HL-60 (cell line): ENCODE results near the gene PFN4.

ENCODE experiments used
- DNase-seq, 2 experiments: peaks; one replicate each; pipeline ENCODE4 v3.0.0-alpha.2; 2010 to 2020; ENCODE audit warnings: low read depth in 1 of 2, low spot score in 1 of 2
- H3K27ac ChIP-seq: fragments of 250-450 bp; sonication (Bioruptor Pico); replicated peaks from 2 replicates; pipeline ENCODE4 v1.5.1; 2020; ENCODE audit warnings: mild to moderate bottlenecking, moderate library complexity
- H3K27me3 ChIP-seq: fragments of 250-450 bp; sonication (Bioruptor Pico); 2 replicates; pipeline ENCODE4 v1.5.1; 2021; ENCODE audit warnings: mild to moderate bottlenecking, moderate library complexity; ENCODE audit not compliant: insufficient read depth, poor library complexity, severe bottlenecking
- H3K4me3 ChIP-seq: replicated peaks from 2 replicates; pipeline ENCODE4 v1.5.1; 2011; ENCODE audit warnings: mild to moderate bottlenecking, control low read depth, low read length; ENCODE audit not compliant: insufficient read depth
- CTCF ChIP-seq: IDR thresholded peaks from one replicate; pipeline ENCODE4 v1.5.1; 2011; ENCODE audit warnings: low read length, control low read depth, inconsistent platforms; ENCODE audit not compliant: insufficient read depth
- GABPA ChIP-seq: IDR thresholded peaks from 2 replicates; pipeline ENCODE4 v1.6.1; 2012; ENCODE audit warnings: low read depth
- POLR2AphosphoS5 ChIP-seq: IDR thresholded peaks from 2 replicates; pipeline ENCODE4 v1.6.1; 2012; ENCODE audit warnings: low read depth
- SPI1 ChIP-seq: IDR thresholded peaks from 2 replicates; pipeline ENCODE4 v1.6.1; 2012; ENCODE audit warnings: low read depth, mild to moderate bottlenecking, borderline replicate concordance
- TF ChIP-seq, protein P1 (sequence below): IDR thresholded peaks from 2 replicates; pipeline ENCODE4 v1.6.1; 2012; ENCODE audit warnings: low read depth; ENCODE audit not compliant: insufficient replicate concordance

Gene PFN4

DNA sequence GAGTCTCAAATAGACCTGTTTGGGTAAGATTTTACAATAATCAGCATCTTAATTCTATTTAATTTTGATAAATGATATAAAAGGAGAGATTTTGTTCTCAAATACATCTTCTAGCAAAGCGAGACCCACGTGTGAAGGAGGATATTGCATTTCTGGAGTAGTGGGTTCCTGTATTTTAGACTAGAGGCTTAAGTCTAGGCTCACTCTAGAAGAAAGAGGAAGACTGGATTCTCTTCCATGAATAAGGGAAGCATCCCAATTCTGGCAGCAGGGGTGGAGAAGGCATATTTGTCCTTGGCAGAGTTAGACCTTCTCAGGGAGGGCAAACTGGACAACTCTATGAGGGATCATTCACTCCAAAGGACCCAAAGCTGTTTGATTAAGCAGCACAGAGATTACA is 40.5 kb upstream of the PFN4 start:
- no peak for DNase-seq
- no peak overlapping the region for H3K27ac ChIP-seq
- TF ChIP-seq, protein P1, sequence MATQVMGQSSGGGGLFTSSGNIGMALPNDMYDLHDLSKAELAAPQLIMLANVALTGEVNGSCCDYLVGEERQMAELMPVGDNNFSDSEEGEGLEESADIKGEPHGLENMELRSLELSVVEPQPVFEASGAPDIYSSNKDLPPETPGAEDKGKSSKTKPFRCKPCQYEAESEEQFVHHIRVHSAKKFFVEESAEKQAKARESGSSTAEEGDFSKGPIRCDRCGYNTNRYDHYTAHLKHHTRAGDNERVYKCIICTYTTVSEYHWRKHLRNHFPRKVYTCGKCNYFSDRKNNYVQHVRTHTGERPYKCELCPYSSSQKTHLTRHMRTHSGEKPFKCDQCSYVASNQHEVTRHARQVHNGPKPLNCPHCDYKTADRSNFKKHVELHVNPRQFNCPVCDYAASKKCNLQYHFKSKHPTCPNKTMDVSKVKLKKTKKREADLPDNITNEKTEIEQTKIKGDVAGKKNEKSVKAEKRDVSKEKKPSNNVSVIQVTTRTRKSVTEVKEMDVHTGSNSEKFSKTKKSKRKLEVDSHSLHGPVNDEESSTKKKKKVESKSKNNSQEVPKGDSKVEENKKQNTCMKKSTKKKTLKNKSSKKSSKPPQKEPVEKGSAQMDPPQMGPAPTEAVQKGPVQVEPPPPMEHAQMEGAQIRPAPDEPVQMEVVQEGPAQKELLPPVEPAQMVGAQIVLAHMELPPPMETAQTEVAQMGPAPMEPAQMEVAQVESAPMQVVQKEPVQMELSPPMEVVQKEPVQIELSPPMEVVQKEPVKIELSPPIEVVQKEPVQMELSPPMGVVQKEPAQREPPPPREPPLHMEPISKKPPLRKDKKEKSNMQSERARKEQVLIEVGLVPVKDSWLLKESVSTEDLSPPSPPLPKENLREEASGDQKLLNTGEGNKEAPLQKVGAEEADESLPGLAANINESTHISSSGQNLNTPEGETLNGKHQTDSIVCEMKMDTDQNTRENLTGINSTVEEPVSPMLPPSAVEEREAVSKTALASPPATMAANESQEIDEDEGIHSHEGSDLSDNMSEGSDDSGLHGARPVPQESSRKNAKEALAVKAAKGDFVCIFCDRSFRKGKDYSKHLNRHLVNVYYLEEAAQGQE, result no peak
- TF ChIP-seq CTCF (no peak), SPI1 (no peak), GABPA (no peak), POLR2AphosphoS5 (no peak)
- no peaks in the 10 kb centered on the region for H3K27me3 ChIP-seq
- no peak overlapping the region for H3K4me3 ChIP-seq

- H3K27ac ChIP-seq, result no peak overlapping the region
- no peak for TF ChIP-seq CTCF
- TF ChIP-seq, protein P1, result no peak
- TF ChIP-seq POLR2AphosphoS5, result no peak
- peak; percentile 48; the same call in 1 of the 2 replicates for TF ChIP-seq SPI1
- DNase-seq, result peak in 1 of 2 experiments; percentile 23
- no peak overlapping the region for H3K4me3 ChIP-seq
- no peaks in the 10 kb centered on the region for H3K27me3 ChIP-seq
Measured at GRCh38 chr2:24163186-24163585, 40.1 kb upstream of the PFN4 start.

GRCh38 chr2:24162494-24162893 is 39.4 kb upstream of the PFN4 start:
- Histone ChIP-seq H3K27ac (no peak overlapping the region; the same call in 1 of the 2 replicates), H3K27me3 (no peaks in the 10 kb centered on the region), H3K4me3 (no peak overlapping the region)
- TF ChIP-seq, protein P1, result no peak
- TF ChIP-seq POLR2AphosphoS5 (no peak), CTCF (no peak), SPI1 (no peak), GABPA (no peak)
- no peak for DNase-seq
